ENCODE data around the gene DHRS1.

DHRS1 gene

DNA sequence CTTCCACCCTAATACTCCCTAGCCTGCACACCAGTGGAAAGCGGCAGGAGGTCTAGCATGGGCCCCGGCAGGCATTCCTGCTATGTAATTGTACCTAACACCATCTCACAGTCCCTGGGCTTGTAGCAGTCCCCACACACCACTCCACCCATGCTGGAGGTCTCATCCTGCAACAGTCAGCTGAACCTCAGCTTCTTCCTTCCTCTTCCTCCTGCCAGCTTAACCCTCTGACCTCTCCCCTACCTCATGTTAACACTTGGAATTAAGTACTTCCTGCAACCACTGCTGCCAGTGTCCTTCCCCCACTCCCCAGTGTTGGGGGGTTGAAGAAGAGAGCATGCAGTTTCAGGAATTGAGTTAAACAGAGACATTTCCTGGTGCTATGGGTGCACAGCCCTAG is 27.7 kb upstream of the DHRS1 start:
- no CpG with 5 or more reads among the region's 2 CpGs for WGBS (ENCODE audit: insufficient coverage, insufficient read length)
- Histone ChIP-seq H3K27ac (ENCODE audit: low read length) (no peak overlapping the region), H3K36me3 (ENCODE audit: control insufficient read depth, insufficient read depth, low read length) (no peaks in the 10 kb centered on the region), H3K4me3 (ENCODE audit: low read length) (no peak overlapping the region), H3K4me1 (ENCODE audit: control insufficient read depth, insufficient read depth, low read length) (0 out of 2 replicates have a peak, but pooled peaks cover 1% of the 10 kb centered on the region), H3K9me3 (ENCODE audit: control insufficient read depth, insufficient read depth, low read length) (no peaks in the 10 kb centered on the region), H3K27me3 (ENCODE audit: control insufficient read depth, insufficient read depth, low read length) (no peaks in the 10 kb centered on the region)
- no peak for DNase-seq (ENCODE audit: low read depth, low spot score)

DNA sequence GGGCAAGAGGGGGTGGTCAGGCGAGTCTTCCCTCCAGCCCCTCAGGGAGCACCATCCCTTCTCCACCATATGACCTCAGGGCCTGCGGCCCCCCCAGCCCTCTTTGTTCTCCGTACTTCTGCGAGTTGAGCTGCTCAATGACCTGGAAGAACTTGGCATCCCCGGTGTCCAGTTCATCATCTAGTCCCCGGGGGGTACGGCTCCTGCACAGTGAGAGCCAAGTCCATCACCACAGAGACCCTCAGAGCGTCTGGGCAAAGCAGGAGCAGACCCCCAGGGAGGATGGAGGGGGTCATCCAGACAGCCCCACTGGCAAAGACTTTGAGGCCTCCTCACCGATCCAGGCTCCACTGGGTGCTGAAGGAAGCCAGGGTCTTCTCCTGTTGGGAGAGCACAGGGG is 26.4 kb upstream of the DHRS1 start:
- Histone ChIP-seq H3K27me3 (ENCODE audit: control insufficient read depth, insufficient read depth, low read length) (no peaks in the 10 kb centered on the region), H3K36me3 (ENCODE audit: control insufficient read depth, insufficient read depth, low read length) (no peaks in the 10 kb centered on the region), H3K27ac (ENCODE audit: low read length) (no peak overlapping the region), H3K4me1 (ENCODE audit: control insufficient read depth, insufficient read depth, low read length) (no peaks in the 10 kb centered on the region), H3K9me3 (ENCODE audit: control insufficient read depth, insufficient read depth, low read length) (no peaks in the 10 kb centered on the region), H3K4me3 (ENCODE audit: low read length) (no peak overlapping the region)
- no peak for DNase-seq (ENCODE audit: low read depth, low spot score)
- WGBS (ENCODE audit: insufficient coverage, insufficient read length), result no CpG with 5 or more reads among the region's 9 CpGs

DNA sequence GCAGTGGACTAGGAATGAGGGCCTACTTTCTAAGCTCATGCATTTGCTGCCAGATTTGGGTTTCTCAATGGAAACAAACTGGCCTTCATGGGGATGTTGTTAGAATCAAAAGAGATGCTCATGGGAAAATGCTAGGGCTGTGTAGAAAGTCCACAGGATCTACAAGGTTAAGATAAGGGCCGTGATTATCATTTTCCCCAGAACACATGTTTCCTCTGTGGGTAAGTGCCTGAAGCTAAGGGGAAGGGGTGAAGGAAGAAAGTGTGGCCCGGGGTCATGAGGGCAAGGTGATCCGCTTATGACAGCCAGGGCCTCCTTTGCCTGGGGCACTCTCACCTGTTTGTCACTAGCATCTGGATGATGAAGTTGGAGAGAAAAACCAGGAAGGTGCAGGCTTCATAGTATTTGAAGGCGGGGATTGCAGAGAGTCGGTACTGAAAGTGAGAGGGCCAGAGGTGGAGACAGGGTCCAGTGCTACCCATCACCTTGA is 25.5 kb upstream of the DHRS1 start:
- no peaks in the 10 kb centered on the region for H3K9me3 ChIP-seq (ENCODE audit: control insufficient read depth, insufficient read depth, low read length)
- H3K4me3 ChIP-seq (ENCODE audit: low read length), result no peak overlapping the region
- H3K27me3 ChIP-seq (ENCODE audit: control insufficient read depth, insufficient read depth, low read length), result no peaks in the 10 kb centered on the region
- H3K36me3 ChIP-seq (ENCODE audit: control insufficient read depth, insufficient read depth, low read length), result no peaks in the 10 kb centered on the region
- no peaks in the 10 kb centered on the region for H3K4me1 ChIP-seq (ENCODE audit: control insufficient read depth, insufficient read depth, low read length)
- no CpG with 5 or more reads among the region's 5 CpGs for WGBS (ENCODE audit: insufficient coverage, insufficient read length)
- DNase-seq (ENCODE audit: low read depth, low spot score), result no peak
- H3K27ac ChIP-seq (ENCODE audit: low read length), result no peak overlapping the region

DNA sequence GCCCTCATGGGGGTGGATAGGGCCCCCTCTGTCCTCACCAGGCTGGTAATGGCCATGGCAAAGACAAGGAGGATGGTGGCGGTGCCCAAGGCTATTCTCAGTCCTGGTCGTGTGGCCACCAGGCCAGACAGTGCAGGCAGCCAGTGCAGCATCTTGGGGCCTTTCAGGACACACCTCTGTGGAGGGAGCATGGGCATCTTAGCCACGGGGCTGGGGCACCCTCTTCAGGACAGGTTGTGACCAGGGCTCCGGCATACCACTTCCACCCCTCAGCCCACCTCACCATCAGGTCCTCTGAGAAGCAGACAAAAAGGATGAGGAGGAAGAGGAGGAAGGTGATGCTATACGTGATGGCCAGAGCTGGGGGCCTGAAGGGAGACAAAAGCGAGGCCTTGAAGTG is 24.4 kb upstream of the DHRS1 start:
- Histone ChIP-seq H3K4me3 (ENCODE audit: low read length) (no peak overlapping the region), H3K36me3 (ENCODE audit: control insufficient read depth, insufficient read depth, low read length) (no peaks in the 10 kb centered on the region), H3K4me1 (ENCODE audit: control insufficient read depth, insufficient read depth, low read length) (no peaks in the 10 kb centered on the region), H3K9me3 (ENCODE audit: control insufficient read depth, insufficient read depth, low read length) (no peaks in the 10 kb centered on the region), H3K27me3 (ENCODE audit: control insufficient read depth, insufficient read depth, low read length) (0 out of 2 replicates have a peak, but pooled peaks cover 2% of the 10 kb centered on the region), H3K27ac (ENCODE audit: low read length) (no peak overlapping the region)
- WGBS (ENCODE audit: insufficient coverage, insufficient read length), result no CpG with 5 or more reads among the region's 6 CpGs
- no peak for DNase-seq (ENCODE audit: low read depth, low spot score)

DNA sequence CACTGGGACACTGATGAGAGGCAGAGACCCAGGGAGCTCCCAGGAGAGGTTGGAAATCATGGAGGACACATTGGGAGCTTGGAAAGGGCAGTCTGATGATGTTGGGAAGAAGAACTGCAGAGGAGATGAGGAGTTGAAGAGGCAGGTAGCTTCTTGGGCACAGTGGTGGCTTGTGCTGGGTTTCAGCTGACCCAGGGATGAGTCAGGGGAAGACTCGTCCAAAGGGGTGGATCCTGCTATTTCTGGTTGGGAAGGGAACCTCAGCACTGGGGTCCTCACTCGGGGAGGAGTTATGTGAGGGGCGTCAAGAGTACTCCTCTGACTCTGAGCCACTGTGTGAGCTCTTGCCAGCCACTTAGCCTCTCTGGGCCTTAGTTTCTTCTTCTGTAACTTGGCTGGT is 23.8 kb upstream of the DHRS1 start:
- no peaks in the 10 kb centered on the region for H3K4me1 ChIP-seq (ENCODE audit: control insufficient read depth, insufficient read depth, low read length)
- WGBS (ENCODE audit: insufficient coverage, insufficient read length), result no CpG with 5 or more reads among the region's 3 CpGs

DNA sequence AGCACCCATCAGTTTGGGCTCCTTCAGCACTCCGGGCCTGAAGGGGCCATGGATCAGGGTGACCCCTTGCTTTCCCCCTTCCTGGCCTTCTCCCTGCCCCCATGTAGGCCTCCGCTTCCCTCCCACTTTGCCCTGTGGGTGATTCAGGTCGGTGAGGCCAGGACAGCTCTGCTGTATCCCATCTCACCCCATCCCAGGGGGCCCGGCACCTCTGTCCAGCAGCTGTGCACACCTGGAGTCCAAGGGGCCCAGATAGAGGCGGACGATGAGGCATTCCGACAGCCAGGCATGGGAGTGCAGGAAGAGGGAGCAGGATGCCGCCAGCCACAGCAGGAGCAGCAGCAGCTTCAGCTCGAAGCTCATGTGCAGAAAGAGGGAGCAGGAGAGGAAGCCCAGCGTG is 23.1 kb upstream of the DHRS1 start:
- no peak overlapping the region for H3K27ac ChIP-seq (ENCODE audit: low read length)
- no peak overlapping the region for H3K4me3 ChIP-seq (ENCODE audit: low read length)
- no peaks in the 10 kb centered on the region for H3K36me3 ChIP-seq (ENCODE audit: control insufficient read depth, insufficient read depth, low read length)
- DNase-seq (ENCODE audit: low read depth, low spot score), result no peak
- H3K27me3 ChIP-seq (ENCODE audit: control insufficient read depth, insufficient read depth, low read length), result 0 out of 2 replicates have a peak, but pooled peaks cover 4% of the 10 kb centered on the region
- H3K9me3 ChIP-seq (ENCODE audit: control insufficient read depth, insufficient read depth, low read length), result no peaks in the 10 kb centered on the region
- no CpG with 5 or more reads among the region's 10 CpGs for WGBS (ENCODE audit: insufficient coverage, insufficient read length)
- no peaks in the 10 kb centered on the region for H3K4me1 ChIP-seq (ENCODE audit: control insufficient read depth, insufficient read depth, low read length)

More for the DNA sequence above, 23.8 kb upstream of the DHRS1 start:
- 0 out of 2 replicates have a peak, but pooled peaks cover 2% of the 10 kb centered on the region for H3K27me3 ChIP-seq (ENCODE audit: control insufficient read depth, insufficient read depth, low read length)
- no peak for DNase-seq (ENCODE audit: low read depth, low spot score)
- no peaks in the 10 kb centered on the region for H3K9me3 ChIP-seq (ENCODE audit: control insufficient read depth, insufficient read depth, low read length)
- no peak overlapping the region for H3K4me3 ChIP-seq (ENCODE audit: low read length)
- no peaks in the 10 kb centered on the region for H3K36me3 ChIP-seq (ENCODE audit: control insufficient read depth, insufficient read depth, low read length)
- H3K27ac ChIP-seq (ENCODE audit: low read length), result no peak overlapping the region

DNA sequence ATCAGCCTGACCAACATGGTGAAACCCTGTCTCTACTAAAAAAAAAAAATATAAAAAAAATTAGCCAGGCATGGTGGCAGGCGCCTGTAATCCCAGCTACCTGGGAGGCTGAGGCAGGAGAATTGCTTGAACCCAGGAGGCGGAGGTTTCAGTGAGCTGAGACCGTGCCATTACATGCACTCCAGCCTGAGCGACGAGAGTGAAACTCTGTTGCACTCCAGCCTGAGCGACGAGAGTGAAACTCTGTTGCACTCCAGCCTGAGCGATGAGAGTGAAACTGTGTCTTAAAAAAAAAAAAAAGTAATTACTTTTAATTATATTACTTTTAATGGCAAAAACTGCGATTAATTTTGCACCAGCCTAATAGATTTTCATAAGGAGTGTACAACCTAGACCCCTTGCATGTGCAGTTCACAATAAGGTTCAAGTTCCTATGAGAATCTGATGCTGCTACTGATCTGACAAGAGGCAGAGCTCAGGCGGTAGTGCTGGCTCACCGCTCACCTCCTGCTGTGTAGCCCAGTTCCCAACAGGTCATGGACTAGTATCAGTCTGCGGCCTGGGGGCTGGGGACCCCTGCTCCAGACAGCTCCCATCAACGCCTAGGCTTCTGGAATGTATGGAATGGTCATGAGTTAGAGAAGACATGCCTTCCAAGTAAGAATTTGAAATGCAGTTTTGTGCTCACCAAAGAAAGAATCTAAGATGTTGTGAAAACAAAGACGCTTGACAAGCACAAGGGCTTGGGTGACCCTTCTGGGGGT is 21.8 kb upstream of the DHRS1 start:
- no CpG with 5 or more reads among the region's 14 CpGs for WGBS (ENCODE audit: insufficient coverage, insufficient read length)
- no peaks in the 10 kb centered on the region for H3K9me3 ChIP-seq (ENCODE audit: control insufficient read depth, insufficient read depth, low read length)
- H3K4me3 ChIP-seq (ENCODE audit: low read length), result no peak overlapping the region
- 0 out of 2 replicates have a peak, but pooled peaks cover 4% of the 10 kb centered on the region for H3K27me3 ChIP-seq (ENCODE audit: control insufficient read depth, insufficient read depth, low read length)
- H3K4me1 ChIP-seq (ENCODE audit: control insufficient read depth, insufficient read depth, low read length), result no peaks in the 10 kb centered on the region
- no peak overlapping the region for H3K27ac ChIP-seq (ENCODE audit: low read length)
- H3K36me3 ChIP-seq (ENCODE audit: control insufficient read depth, insufficient read depth, low read length), result no peaks in the 10 kb centered on the region
- DNase-seq (ENCODE audit: low read depth, low spot score), result no peak

DNA sequence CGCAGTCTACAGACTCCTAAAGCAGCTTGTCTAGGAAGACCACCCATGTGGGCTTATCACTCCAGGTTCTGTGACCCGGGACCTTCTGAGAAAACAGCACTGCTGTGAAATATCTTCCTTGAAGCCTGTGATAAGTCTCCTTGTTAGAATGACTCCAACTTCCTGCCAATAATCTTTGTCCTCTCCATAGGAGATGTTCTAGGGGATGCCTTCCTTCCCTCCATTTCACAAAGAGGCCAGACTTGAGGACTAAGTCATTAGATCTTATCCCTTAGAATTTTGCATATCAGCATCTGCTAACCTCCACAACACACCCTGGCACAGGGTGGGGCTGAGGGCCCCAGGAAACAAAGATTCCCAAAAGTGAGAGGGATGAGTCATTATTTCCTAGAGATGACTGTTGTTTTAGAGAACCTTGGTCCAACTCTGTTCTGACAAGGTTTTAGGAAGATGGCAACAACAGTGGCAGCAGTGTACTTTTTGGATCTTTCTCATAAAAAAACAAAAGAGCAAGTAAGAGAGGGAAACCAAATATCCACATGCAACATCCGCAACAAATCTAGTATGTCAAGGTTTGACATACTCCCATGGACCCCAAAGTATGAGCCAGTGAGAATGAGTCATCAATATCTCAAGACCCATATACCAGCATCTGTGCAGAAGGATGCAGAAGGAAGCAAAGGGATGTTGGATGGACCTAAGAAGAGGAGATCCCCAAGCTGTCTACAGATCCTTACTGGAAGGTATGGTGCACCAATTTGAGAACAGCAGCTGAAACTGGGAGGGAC is 17.8 kb upstream of the DHRS1 start:
- Histone ChIP-seq H3K36me3 (ENCODE audit: control insufficient read depth, insufficient read depth, low read length) (no peaks in the 10 kb centered on the region), H3K27me3 (ENCODE audit: control insufficient read depth, insufficient read depth, low read length) (0 out of 2 replicates have a peak, but pooled peaks cover 4% of the 10 kb centered on the region), H3K4me3 (ENCODE audit: low read length) (no peak overlapping the region), H3K27ac (ENCODE audit: low read length) (no peak overlapping the region), H3K4me1 (ENCODE audit: control insufficient read depth, insufficient read depth, low read length) (no peaks in the 10 kb centered on the region), H3K9me3 (ENCODE audit: control insufficient read depth, insufficient read depth, low read length) (no peaks in the 10 kb centered on the region)
- WGBS (ENCODE audit: insufficient coverage, insufficient read length), result no CpG with 5 or more reads among the region's 3 CpGs
- no peak for DNase-seq (ENCODE audit: low read depth, low spot score)

DNA sequence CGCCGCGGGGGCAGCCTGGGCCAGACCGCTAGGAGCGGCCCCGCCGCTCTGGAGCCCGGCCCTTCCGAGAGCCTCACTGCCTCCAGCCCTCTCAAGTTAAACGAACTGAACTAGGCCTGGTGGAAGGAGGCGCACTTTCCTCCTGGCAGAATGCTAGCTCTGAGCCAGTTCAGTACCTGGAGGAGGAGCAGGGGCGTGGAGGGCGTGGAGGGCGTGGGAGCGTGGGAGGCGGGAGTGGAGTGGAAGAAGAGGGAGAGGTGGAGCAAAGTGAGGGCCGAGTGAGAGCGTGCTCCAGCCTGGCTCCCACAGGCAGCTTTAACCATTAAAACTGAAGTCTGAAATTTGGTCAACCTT is 17.0 kb upstream of the DHRS1 start:
- H3K36me3 ChIP-seq (ENCODE audit: control insufficient read depth, insufficient read depth, low read length), result no peaks in the 10 kb centered on the region
- H3K27ac ChIP-seq (ENCODE audit: low read length), result no peak overlapping the region
- H3K4me1 ChIP-seq (ENCODE audit: control insufficient read depth, insufficient read depth, low read length), result no peaks in the 10 kb centered on the region
- H3K9me3 ChIP-seq (ENCODE audit: control insufficient read depth, insufficient read depth, low read length), result no peaks in the 10 kb centered on the region
- H3K4me3 ChIP-seq (ENCODE audit: low read length), result no peak overlapping the region
- 0 out of 2 replicates have a peak, but pooled peaks cover 4% of the 10 kb centered on the region for H3K27me3 ChIP-seq (ENCODE audit: control insufficient read depth, insufficient read depth, low read length)
- WGBS (ENCODE audit: insufficient coverage, insufficient read length), result no CpG with 5 or more reads among the region's 18 CpGs
- DNase-seq (ENCODE audit: low read depth, low spot score), result no peak

DNA sequence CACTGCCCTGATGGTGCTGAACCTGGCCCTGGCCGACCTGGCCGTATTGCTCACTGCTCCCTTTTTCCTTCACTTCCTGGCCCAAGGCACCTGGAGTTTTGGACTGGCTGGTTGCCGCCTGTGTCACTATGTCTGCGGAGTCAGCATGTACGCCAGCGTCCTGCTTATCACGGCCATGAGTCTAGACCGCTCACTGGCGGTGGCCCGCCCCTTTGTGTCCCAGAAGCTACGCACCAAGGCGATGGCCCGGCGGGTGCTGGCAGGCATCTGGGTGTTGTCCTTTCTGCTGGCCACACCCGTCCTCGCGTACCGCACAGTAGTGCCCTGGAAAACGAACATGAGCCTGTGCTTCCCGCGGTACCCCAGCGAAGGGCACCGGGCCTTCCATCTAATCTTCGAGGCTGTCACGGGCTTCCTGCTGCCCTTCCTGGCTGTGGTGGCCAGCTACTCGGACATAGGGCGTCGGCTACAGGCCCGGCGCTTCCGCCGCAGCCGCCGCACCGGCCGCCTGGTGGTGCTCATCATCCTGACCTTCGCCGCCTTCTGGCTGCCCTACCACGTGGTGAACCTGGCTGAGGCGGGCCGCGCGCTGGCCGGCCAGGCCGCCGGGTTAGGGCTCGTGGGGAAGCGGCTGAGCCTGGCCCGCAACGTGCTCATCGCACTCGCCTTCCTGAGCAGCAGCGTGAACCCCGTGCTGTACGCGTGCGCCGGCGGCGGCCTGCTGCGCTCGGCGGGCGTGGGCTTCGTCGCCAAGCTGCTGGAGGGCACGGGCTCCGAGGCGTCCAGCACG is 16.4 kb upstream of the DHRS1 start:
- no peak for DNase-seq (ENCODE audit: low read depth, low spot score)
- H3K4me3 ChIP-seq (ENCODE audit: low read length), result no peak overlapping the region
- H3K27ac ChIP-seq (ENCODE audit: low read length), result no peak overlapping the region
- H3K9me3 ChIP-seq (ENCODE audit: control insufficient read depth, insufficient read depth, low read length), result no peaks in the 10 kb centered on the region
- no CpG with 5 or more reads among the region's 70 CpGs for WGBS (ENCODE audit: insufficient coverage, insufficient read length)
- 0 out of 2 replicates have a peak, but pooled peaks cover 4% of the 10 kb centered on the region for H3K27me3 ChIP-seq (ENCODE audit: control insufficient read depth, insufficient read depth, low read length)
- no peaks in the 10 kb centered on the region for H3K36me3 ChIP-seq (ENCODE audit: control insufficient read depth, insufficient read depth, low read length)
- no peaks in the 10 kb centered on the region for H3K4me1 ChIP-seq (ENCODE audit: control insufficient read depth, insufficient read depth, low read length)

Measured in iPS DF 6.9 (cell line).